ENCODE measurements around the gene ATP6V1B1. TPM values are rescaled to one million over a fixed set of nuclear protein-coding genes. Genes with fewer than 3 reads are reported as not detected.

ATP6V1B1 gene
- total RNA-seq, 4 donors from 2014 or later, result 7.3 to 110 (median 55.0) TPM

DNA sequence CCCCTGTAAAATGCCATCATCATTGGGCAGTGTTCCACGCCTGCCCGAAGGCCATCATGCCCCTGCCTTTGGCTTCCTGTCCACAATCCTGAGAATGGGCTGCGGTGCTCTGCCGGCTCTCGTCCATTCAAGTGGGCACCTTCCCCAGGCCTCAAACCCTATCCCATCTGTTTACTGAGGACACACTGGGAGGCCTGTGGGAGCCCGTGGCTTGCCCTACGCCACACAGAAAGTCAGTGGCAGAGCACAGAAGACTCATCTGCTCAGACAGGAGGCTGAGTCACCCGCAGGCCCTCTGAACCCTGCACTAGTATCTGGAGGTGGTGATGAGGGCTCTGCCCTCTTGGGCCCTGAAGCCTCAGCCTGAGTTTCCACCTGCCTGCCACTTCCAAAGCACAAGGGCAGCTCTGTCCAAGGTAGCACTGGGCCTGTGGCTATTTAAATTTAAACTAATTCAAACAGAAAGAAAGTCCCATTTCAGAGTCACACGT is 23.6 kb downstream of the ATP6V1B1 start:
- peak in 1 of 2 donors; percentile 76 for DNase-seq (ENCODE audit: low spot score in 2 of 2)
- TF ChIP-seq POLR2A (IDR thresholded peaks at IDR 0.05), result no peak
- TF ChIP-seq, protein P1, sequence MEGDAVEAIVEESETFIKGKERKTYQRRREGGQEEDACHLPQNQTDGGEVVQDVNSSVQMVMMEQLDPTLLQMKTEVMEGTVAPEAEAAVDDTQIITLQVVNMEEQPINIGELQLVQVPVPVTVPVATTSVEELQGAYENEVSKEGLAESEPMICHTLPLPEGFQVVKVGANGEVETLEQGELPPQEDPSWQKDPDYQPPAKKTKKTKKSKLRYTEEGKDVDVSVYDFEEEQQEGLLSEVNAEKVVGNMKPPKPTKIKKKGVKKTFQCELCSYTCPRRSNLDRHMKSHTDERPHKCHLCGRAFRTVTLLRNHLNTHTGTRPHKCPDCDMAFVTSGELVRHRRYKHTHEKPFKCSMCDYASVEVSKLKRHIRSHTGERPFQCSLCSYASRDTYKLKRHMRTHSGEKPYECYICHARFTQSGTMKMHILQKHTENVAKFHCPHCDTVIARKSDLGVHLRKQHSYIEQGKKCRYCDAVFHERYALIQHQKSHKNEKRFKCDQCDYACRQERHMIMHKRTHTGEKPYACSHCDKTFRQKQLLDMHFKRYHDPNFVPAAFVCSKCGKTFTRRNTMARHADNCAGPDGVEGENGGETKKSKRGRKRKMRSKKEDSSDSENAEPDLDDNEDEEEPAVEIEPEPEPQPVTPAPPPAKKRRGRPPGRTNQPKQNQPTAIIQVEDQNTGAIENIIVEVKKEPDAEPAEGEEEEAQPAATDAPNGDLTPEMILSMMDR (IDR thresholded peaks at IDR 0.05), result no peak
- 95 to 96% methylated on average over 9 of the region's 9 CpGs for WGBS, 2 donors
- intact Hi-C loops (cut with DNase I; ENCODE audit: low total_unique reads), result no loop called here
- H3K4me3 ChIP-seq (ENCODE audit: low read depth, poor library complexity, severe bottlenecking), result no peak overlapping the region

DNA sequence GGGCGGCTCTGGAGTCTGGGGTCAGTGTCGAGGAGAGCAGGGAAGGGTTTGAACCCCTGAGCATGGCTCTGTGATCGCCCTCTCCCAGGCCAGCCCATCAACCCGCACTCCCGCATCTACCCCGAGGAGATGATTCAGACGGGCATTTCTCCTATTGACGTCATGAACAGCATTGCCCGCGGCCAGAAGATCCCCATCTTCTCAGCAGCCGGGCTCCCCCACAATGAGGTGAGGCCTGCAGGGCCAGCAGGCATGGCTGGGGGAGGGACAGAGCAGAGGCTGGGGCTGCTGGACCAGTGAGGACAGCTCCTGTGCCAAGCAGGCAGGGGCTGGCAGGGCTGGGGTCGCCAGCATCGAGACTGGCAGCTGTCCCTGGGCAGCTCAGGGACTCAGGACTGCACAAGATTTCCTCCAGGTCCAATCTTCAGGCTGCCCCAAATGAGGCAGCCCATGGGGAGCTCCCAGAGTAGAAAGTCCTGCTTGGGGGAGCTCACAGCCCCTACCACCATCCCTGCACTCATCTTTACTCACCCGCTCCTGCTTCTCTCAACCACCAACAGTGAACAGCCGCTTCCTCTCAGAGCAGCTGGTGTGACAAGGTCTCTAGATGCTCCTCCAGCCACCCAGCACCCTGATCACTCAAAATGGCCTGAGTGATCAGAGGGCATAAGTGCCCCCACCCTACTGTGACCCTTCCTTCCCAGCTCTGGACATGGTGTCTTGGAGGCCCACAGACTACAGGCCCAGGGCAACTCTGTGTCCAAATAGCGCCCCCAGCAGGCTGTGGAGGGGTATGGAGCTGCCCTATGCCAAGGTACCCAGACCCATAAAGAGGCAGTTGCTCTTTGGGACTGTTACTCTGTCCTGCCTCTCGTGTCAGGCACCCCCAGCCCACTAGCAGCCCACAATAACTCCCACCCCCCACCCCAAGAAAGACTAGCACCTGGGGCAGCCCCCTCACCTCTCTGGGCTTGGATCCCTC is 24.4 kb downstream of the ATP6V1B1 start:
- intact Hi-C loops (cut with DNase I; ENCODE audit: low total_unique reads), result no loop called here
- no peak overlapping the region for H3K4me3 ChIP-seq (ENCODE audit: low read depth, poor library complexity, severe bottlenecking)
- DNase-seq (ENCODE audit: low spot score in 2 of 2), result peak; percentile 10 to 80
- 89 to 94% methylated on average over 14 to 17 of the region's 17 CpGs for WGBS, 2 donors
- TF ChIP-seq POLR2A (IDR thresholded peaks at IDR 0.05), result no peak
- TF ChIP-seq, protein P1 (IDR thresholded peaks at IDR 0.05), result no peak

DNA sequence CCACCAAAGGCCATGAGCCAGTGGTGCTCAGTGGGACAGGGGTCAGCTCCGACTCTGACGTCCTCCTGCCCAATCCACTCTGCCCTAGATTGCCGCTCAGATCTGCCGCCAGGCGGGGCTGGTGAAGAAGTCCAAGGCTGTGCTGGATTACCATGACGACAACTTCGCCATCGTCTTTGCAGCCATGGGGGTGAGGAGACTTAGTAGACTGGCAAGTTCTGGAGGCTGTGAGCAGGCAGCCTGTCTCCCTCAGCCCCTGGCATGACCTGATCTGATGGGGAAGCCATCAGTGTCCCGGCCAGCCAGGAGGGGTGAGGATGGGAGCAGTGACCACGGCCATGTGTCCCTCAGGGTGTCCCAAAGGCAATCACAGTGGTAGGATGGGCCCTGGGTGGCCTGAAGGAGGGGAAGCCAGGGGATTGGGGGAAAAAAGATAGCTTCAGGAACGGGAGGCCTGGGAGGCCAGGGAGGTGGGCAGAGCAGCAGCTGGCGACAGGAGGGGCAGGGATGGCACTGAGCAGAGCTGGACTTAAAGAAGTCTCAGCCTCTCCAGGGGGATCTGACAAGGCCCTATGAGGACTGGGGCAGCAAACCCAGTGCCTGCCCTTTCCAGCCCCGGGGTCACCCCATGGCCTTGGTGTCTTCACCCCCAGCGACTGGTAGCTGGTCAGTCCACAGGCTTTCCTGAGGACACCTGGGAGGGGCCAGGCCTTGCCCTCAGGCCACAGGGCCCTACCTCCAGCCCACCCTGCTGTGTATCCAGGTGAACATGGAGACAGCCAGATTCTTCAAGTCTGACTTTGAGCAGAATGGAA is 25.3 kb downstream of the ATP6V1B1 start:
- 77 to 81% methylated on average over 12 to 14 of the region's 14 CpGs for WGBS, 2 donors
- intact Hi-C loops (cut with DNase I; ENCODE audit: low total_unique reads), result no loop called here
- TF ChIP-seq, protein P1 (IDR thresholded peaks at IDR 0.05), result no peak
- no peak for TF ChIP-seq POLR2A (IDR thresholded peaks at IDR 0.05)
- no peak overlapping the region for H3K4me3 ChIP-seq (ENCODE audit: low read depth, poor library complexity, severe bottlenecking)
- DNase-seq (ENCODE audit: low spot score in 2 of 2), result peak; percentile 11 to 81

DNA sequence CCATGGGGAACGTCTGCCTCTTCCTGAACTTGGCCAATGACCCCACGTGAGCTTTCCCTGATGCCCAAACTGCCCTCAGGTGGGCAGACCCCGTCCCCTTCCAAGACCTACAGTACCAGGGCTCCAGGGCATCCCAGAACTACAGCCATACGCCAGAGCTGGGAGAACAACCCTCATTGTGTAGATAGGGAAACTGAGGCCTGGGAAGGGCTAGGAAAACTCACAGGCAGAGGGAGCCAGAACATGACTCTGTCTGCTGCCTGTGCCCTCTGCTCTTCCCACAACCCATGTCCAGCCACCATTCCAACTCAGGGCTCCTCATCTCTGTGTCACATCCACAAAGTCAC is 25.9 kb downstream of the ATP6V1B1 start:
- peak in 1 of 2 donors; percentile 34 for DNase-seq (ENCODE audit: low spot score in 2 of 2)
- intact Hi-C loops (cut with DNase I; ENCODE audit: low total_unique reads), result no loop called here
- TF ChIP-seq POLR2A (IDR thresholded peaks at IDR 0.05), result no peak
- TF ChIP-seq, protein P1 (IDR thresholded peaks at IDR 0.05), result no peak
- WGBS, 2 donors, result 80 to 86% methylated on average over 4 of the region's 4 CpGs
- H3K4me3 ChIP-seq (ENCODE audit: low read depth, poor library complexity, severe bottlenecking), result no peak overlapping the region

DNA sequence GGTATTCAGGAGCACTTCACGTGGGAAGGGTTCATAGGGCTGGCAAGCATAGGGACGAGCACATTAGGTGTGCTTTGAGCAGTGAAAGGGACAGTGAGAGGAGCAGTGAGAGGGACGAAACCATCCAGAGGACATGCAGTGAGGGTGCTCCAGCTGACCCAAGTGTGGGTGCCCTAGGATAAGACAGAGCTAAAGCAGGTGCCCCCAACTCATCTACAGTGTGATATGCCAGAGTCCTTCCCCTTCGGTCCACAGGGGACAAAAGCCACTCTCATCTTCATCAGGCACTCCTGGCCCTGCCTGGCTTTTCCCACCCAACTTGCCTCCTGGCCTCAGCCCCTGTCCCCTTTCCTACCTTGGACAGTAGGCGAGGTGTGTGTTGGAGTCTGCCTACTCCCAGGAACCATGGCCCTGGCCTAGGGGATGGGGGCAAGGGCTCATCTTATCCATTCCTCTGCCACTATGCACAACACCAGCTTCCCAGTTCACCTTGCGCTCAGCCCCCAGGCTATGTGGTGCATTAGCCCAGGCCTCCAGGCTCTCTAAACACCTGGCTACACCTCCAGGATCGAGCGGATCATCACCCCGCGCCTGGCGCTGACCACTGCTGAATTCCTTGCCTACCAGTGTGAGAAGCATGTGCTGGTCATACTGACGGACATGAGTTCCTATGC is 26.6 kb downstream of the ATP6V1B1 start:
- no peak overlapping the region for H3K4me3 ChIP-seq (ENCODE audit: low read depth, poor library complexity, severe bottlenecking)
- intact Hi-C loops (cut with DNase I; ENCODE audit: low total_unique reads), result no loop called here
- WGBS, 2 donors, result 87 to 88% methylated on average over 12 of the region's 12 CpGs
- peak; percentile 9 to 67 for DNase-seq (ENCODE audit: low spot score in 2 of 2)
- no peak for TF ChIP-seq POLR2A (IDR thresholded peaks at IDR 0.05)
- TF ChIP-seq, protein P1 (IDR thresholded peaks at IDR 0.05), result no peak
